CD4-positive, alpha-beta T cell treated with Interleukin-15 for 4 hours (primary cell): ENCODE results near the gene CD2BP2.

Experiments
- DNase-seq: peaks from one replicate; pipeline ENCODE4 v3.0.0-alpha.2; 2020; ENCODE audit warnings: low spot score

The CD2BP2 gene

DNA sequence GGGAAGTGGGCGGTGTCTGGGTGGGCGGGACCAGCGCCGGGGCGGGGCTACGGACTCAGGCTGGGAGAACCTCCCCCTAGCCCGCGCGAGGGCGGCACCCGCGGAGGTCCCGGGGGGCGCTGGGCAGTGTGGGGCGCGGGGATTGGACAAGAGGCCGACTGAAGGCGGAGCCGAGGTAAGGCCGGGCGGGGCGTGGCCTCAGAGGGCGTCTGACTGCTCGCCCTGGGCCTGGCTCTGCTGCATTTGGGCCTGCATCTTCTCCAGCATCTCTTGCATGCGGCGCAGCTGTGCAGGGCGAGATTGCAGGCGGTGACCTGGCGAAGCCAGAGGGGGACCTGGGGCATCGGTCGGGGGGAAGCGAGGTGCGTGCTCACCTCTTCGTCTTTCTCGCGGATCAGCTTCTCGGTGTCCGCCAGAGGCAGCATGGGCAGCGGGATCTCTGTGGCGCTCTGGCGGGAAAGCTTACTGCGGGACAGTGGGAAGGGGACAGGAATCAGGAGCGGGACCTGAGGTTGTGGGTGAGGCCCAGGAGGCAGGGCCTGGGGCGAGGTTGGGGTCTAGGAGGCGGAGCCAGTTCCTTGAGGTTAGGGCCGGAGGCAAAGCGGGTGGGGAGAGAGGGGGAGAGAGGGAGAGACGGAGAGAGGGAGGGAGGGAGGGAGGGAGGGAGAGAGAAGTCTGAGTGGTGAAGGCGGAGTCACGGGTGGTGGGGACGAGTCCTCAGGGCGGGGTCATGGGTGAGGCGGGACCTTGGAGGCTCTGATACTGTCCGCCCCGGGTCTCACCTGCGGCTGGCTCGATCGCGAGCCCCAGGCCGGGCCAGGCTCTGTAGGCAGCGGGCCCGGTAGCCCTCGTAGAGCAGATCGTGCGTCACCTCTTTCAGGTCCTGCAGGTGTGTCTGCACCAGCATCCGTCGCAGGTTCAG lies 23.4 kb upstream of the CD2BP2 start:
- peak; percentile 99 for DNase-seq

DNA sequence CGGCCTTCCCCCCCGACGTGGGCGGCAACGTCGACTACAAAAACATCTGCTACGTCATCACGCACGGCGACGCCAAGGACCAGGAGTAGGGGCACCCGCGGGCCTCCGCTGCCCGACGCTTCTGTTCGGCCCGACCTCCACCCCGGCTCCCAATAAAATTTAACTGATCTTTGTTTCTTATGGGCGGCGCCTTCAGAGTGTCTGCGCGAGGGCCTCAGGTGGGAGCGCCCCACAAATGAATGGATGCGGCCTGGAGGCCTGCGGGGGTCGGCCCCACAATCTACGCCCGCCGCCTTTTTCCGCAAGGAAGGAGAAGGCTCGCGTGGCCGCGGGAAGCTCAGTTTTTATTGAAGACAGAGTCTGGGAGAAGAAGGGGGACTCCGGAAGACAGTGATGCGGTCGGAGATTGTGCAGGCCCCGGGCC lies 22.7 kb upstream of the CD2BP2 start:
- peak; percentile 90 for DNase-seq

DNA sequence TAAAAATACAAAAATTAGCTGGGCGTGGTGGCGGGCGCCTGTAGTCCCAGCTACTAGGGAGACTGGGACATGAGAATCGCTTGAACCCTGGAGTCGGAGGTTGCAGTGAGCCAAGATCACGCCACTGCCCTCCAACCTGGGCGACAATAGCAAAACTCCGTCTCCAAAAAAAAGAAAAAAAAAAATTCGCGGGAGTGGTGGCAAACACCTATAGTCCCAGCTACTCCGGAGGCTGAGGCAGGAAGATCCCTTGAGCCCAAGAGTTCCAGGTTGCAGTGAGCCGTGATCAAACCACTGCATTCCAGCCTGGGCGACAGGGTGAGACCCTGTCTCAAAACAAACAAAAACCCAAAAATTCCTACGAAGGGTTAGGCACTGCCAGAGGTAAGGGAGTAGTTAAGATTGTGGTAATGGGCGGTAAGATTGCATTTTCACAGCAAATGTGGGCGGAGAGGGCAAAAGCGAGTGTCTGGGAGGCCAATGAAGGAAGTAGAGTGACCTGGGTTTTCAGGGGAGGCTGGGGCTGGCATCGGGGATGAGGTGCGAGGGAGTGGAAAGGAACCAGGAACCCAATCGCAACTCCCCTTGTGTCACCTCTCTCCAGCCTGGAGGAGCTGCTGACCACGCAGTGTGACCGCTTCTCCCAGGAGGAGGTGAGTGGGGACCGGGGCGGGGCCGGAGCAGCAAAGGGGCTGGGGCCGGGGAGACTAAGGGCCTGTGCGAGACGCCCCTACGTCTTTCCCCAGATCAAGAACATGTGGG lies 22.1 kb upstream of the CD2BP2 start:
- no peak for DNase-seq

DNA sequence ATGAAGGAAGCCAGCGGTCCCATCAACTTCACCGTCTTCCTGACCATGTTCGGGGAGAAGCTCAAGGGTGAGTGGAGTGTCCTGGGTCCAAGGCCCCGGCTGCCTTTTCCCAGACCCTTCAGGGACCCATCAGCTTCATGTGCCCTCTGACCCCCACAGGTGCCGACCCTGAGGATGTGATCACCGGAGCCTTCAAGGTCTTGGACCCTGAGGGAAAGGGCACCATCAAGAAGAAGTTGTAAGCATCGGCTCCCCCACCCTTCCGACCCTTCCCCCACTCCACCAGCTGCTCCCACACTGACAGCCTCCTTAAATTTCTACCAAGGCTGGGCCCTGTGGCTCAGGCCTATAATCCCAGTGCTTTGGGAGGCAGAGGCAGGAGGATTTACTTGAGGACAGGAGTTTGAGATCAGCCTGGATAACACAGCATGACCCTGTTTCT lies 21.4 kb upstream of the CD2BP2 start:
- no peak for DNase-seq

DNA sequence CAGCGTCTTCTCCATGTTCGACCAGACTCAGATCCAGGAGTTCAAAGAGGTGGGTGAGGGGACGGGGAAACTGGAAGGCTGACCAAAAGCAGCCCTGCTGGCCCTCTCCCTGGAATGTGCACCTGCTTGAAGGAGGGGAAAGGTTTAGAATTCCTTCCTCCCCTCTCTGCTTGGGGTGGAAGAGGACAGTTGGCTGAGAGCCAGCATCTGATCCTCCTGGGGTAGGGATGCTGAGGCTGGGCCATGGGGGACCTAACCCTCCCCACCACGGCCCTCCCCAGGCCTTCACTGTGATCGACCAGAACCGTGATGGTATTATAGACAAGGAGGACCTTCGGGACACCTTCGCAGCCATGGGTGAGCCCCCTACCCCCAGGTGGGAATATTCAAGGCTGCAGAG lies 20.8 kb upstream of the CD2BP2 start:
- no peak for DNase-seq

DNA sequence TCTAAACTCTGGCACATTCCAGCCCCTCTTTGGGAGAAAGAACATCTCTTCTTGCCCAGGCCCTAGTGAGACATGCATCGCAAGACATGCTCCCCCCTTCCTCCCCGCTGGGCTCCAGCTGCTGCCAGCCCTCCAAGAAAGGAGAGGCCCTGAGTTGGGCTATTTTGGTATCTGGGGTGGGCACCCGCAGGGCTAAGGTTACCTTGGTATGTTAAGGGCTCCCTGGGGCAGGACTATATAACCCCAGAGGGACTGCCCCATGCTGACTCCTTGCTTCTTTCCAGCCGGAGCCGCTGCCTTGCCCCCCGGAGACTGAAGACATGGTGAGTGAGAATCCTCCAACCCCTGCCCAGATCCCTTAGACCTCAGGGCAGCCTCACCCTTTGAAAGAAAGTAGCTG lies 19.4 kb upstream of the CD2BP2 start, which contains the start of gene MYL11:
MYL11 (plus strand) TSS at position 265 of the 400 bp plus-strand sequence; CDS start at position 321, 56 bp downstream.
- DNase-seq = no peak

DNA sequence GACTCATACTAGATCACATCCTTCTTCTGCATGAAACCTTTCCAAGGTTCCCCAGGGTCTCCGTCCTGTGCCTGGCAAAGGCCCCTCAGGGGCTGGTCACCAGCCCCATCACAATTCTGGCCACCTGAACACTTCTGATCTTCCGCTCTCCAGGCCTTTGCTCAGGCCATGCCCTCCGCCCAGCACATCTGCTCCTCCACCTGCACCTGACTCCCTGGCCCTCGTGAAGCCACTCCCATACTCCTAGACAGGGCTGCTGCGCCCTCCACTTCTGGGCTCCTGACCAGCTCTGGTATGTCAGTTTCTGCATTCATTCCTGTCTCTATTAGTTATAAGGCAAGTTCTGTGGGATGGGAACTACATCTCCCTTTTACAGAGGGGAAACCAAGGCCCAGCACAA lies 17.6 kb upstream of the CD2BP2 start:
- DNase-seq = no peak

DNA sequence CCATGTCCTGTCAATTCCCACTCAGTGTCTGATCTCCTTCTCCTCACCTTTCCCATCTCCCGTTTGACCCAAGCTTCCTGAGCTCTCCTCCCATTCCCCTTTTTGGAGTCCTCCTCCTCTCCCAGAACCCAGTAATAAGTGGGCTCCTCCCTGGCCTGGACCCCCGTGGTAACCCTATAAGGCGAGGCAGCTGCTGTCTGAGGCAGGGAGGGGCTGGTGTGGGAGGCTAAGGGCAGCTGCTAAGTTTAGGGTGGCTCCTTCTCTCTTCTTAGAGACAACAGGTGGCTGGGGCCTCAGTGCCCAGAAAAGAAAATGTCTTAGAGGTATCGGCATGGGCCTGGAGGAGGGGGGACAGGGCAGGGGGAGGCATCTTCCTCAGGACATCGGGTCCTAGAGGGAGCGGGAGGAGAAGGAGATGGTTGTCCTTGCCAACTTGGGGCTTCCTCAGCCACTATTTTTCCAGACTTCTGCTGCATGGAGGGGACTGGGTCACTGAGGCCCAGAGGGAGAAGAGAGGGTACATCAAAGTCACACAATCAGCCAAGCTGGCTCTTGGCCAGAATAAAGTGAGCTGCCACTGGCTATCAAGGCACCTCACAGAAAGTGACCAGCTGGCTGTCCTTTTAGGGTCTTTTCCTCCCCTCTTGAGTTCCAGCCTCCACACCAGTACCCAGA lies 17.1 kb upstream of the CD2BP2 start:
- DNase-seq = no peak

DNA sequence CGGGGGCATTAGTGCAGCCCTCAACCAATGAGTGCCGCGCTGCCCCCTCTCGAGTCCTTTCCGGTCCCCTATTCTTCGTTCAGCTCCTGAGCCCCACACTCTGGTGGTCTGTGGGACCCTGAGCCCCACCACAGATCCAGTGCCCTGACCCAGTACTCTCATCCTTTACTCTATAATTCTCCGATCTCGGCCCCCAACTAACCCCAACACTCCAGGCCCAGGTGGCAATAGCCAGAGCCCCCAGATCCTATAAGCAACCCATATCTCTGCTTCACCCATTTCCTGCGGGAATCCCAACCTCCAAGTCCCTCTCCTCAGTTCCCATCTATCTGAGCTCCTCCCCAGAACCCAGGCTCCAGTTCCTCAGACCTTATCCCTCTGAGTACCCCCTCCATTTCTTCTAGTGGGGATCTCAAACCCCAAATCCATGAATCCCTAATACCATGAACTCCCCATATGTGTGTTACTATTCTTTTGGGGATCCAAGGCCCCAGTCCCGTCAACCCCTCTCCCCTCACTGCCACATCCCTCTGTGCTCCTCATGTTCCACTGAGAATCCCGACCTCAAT lies 16.2 kb upstream of the CD2BP2 start:
- no peak for DNase-seq

DNA sequence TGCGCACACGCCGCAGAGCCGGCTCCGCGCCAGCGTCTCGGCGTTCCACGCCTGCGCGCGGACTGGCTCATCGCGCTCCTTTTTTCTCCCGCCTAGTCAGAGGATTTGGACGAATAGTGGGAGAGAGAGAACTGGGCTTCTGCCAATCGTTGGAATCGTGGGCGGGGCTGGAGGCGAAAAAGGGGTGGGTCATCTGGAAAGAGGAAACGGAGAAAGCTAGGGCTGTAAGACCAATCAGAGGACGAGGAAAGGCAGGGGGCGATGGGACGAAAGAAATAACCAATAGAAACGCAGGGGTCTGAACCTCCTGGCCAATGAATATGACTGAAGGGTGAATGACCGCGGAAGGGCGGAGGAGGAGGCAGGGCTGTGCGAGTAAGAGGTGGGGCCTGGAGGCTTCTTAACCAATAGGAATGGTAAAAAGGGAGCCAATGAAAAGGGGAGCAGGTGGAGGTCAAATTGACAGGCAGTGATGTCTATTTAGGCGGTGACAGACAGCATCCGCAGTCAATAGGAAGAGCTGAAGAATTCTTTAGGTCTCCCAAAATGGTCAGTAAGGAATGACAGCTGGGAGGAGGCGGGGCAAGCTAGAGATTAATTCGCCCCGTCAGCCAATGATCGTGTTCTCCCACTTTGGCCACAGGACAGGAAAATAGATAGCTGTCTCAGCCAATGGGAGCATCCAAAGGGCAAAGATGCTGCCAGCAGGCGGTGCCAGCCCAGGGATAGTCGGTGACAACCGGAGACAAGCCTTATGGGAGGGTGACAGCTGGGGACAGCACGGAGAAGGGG lies 15.5 kb upstream of the CD2BP2 start, which contains the start of gene TBC1D10B:
TBC1D10B (minus strand) TSS at position 39 of the 792 bp plus-strand sequence. CDS start 311 bp downstream, outside the sequence.
- DNase-seq = peak; percentile 100

DNA sequence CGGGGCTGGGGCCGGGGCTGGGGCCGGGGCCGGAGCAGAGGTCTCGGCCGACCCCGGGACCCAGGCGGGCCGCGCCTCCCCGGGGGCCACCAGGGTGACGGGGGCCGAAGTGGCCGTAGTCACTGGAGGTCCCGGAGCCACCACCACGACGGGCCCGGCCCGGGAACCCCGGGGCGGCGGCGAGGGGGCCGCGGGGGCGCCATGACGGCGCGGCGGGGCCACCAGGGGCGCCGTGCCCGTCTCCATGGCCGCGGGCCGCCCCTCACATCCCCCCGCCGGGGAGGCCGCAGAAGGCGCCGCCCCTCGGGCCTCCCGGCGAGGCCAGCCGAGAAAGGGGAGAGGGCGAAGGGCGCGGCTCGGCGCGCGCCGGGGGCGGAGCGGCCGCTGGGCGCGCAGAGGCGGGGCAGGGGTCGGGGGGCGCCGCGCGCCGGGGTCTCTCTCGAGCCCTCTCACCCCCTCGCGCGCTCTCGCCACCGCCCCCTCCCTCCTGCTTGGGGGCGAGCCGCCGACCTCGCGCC lies 14.9 kb upstream of the CD2BP2 start:
- DNase-seq = no peak

DNA sequence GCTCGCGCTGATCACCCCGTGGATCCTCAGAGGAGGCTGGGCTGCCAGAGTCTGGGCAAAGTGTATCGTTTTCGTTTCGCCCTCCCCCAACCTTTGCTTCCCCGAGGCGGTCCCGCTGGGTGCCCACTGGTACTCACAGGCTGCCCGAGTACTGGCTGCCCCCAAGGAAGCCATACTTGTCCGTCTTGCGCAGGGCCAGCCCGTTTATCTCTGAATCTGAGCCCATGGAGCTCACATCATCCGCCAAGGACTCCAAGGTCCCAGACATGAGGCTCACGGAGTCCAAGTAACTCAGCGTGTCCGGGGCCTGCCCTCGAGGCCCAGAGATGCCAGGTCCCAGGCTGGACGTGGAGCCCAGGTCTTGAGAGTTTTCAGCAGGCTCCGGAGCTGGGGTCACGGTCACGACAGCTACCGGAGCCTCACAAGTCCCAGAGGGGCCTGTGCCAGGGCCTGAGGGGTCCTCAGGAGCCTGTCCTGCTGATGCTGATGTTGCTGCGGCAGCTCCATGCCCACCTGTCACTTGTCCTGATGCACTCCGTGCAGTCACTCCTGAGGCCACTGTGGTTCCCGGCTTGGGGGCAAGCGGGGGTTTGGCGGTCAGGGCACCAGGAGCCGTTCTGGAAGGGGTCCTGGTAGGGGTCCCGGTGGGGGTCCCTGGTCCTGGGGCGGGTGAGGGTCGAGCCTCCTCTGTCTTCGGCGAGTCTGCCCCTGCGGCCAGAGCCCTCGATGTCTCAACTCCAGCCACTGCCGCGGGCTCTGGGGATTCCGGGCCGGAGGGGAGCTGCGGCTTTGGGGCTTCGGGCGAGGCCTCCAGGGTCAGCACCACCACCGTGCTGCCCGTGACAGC lies 14.2 kb upstream of the CD2BP2 start:
- DNase-seq = no peak

DNA sequence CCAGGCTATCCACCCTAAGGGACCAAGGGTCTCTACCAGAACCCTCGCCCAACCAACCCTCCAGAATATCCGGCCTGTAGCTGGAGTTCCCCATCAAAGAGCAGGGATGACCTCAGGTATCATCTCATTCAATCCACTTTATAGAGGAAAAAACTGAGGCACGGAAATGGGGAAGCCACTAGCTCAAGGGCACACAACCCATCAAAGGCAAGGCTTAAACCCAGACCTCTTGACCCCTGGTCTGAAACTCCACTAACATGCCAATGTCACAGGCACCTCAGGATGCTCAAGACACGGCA lies 13.6 kb upstream of the CD2BP2 start:
- no peak for DNase-seq

DNA sequence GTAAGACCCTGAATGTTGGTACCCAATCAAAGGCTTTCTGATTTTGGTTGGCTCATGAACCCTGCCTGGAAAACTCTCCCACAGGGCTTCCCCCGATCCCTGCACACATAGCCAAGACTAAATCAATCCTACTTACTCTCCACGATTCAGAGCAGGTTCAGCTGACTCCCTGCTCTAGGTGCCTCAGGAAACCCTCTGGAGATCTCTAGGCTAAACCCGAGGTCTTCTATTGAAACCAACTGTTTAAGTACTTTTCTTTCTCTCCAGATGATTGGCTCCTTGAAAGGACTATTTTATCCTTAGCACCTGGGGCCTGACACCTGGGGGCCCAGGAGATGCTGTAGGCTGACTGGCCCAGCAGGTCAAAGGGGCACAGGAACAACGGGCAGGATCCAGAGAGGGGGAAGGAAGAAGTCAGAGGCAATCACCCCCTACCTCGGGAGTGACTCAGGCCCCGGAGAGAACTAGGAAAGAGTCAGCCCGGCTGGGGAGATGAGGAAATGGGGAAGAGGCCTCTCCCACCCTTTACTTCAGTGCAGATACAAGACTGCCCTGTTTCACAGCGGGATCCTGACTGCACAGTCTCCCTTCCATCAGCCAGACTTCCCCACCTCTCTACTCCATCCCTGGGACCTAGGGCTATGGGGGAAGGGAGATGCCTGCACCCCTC lies 13.1 kb upstream of the CD2BP2 start:
- DNase-seq = no peak

DNA sequence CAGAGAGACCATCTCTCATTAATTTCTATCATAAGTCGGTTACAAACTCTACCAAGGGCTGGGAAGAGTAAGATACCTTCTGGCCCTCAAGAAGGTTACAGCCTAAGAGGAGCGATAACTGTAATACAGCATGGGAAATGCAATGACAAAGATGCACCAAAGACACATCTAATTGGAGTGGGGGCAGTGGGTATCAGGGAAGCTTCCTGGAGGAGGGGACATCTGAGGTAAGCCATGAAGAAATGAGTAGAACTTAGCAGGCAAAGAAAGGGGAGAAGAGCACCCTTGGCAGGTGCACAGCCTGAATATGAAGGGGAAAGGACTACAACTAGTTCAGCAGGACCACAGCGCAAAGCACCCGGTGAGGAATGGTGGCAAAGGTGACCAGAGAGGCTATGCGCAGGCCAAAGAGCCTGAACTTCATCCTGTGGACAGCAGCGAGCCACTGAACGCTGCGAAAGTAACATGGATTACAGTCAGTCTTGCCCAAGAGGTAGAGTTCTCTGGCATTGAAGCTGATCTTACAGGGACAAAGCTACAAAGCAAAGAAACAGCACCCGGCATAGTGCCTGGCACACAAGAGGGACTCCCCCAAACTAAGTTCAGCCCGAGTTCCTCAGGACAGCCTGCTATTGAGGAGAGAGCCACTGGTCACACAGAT lies 12.4 kb upstream of the CD2BP2 start:
- DNase-seq = no peak

DNA sequence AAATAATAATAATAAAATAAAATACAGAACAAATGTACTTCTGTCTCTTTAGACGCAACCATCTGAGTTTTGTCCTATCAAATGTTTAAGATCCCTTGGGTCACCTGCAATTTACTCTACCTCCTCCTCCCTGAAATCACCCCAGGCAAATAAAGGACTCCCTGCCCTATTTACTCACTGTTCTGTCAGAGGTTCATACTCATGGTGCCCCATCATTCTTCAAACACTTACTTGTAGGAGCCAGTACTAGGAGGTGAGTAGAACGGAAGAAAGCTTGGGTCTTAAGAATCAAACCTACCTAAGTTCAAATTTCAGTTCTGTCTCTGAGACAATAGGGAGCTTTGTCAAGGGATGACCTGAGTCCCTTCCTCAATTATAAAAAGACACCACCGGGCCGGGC lies 11.4 kb upstream of the CD2BP2 start:
- DNase-seq = no peak

DNA sequence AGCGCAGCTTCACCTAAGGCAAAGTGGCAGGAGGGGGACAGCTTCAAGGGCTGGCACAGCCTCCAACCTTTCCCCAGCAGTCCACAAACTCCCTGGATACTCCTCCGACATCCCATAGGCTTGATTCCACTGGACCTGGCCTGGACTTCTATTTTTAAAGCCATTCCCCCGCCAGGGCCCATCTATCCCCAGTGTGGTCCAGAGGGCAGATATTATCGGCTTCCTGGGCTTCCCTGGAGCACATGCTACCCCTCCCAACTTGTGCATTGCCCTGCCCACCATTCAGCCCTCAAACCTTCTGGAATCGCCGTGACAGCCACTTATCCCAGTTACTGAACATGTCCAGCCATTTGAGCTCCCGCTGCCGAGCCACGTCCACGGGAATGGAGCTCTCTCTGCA lies 10.1 kb upstream of the CD2BP2 start:
- no peak for DNase-seq

DNA sequence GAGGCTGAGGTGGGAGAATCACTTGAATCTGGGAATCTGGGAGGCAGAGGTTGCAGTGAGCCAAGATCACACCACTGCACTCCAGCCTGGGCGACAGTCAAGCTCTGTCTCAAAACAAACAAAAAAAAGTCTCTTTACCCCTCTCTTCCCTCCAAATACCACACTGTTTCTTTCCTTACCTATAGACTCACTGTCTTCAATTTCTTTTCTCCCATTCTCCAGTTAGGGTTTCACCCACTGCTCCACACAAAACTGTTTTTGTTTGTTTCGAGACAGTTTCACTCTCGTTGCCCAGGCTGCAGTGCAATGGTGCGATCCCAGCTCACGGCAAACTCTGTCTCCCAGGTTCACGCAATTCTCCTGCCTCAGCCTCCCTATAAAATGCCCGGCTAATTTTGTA lies 6.1 kb upstream of the CD2BP2 start:
- no peak for DNase-seq

DNA sequence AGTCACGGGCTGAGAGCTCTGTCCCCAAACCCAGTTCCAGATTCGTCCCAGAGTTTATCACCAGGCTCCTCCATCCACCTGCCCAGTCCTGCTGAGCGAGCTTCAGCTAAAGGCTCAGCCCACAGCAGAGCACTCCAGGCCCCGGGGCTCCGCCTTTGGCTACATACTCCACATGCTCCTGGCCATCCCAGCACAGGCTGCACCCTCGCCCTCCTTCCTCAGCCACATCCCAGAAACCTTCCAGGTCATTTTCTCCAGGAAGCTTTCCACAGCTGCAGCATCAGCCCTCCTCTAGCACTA lies 4.7 kb upstream of the CD2BP2 start:
- DNase-seq = no peak
